Common myeloid progenitor, CD34-positive (primary cell): Measurements from ENCODE around the gene PALD1.

Experiments
- CTCF ChIA-PET: fragments of 350-600 bp; sonication (Branson Sonifier 250); formaldehyde crosslinking; loops from one replicate; lab custom pipeline; 2021; ENCODE audit warnings: antibody characterized with exemption; lab: Charles Lee
- POLR2A ChIA-PET: fragments of 350-600 bp; sonication (Branson Sonifier 250); formaldehyde crosslinking; loops from one replicate; lab custom pipeline; 2021; ENCODE audit warnings: antibody characterized with exemption; lab: Charles Lee
- DNase-seq, 3 donors: peaks; one replicate each; pipeline versions ENCODE4 v3.0.0 to v3.0.0-alpha.2; 2013
- H3K27ac ChIP-seq, 2 experiments: 1 replicate in 1 of 2; 2 replicates in 1 of 2; pipeline ENCODE4 v1.7.0; 2013; ENCODE audit warnings: inconsistent platforms in 2 of 2, low read length in 2 of 2, mild to moderate bottlenecking in 2 of 2, low read depth in 1 of 2, moderate library complexity in 1 of 2; ENCODE audit not compliant: severe bottlenecking in 2 of 2, insufficient read depth in 1 of 2, poor library complexity in 1 of 2
- H3K27me3 ChIP-seq, 5 experiments: replicated peaks in 2 of 5; 1 replicate in 3 of 5; 2 replicates in 2 of 5; pipeline versions ENCODE4 v1.6.1 to v1.7.0; 2013; ENCODE audit warnings: low read length in 4 of 5, mild to moderate bottlenecking in 2 of 5, moderate library complexity in 2 of 5, inconsistent platforms in 1 of 5; ENCODE audit not compliant: insufficient read depth in 5 of 5, control insufficient read depth in 4 of 5
- H3K36me3 ChIP-seq, 4 experiments: 1 replicate in 2 of 4; 2 replicates in 2 of 4; pipeline versions ENCODE4 v1.6.1 to v1.7.0; 2013; ENCODE audit warnings: low read length in 3 of 4, control low read depth in 1 of 4, mild to moderate bottlenecking in 1 of 4; ENCODE audit not compliant: control insufficient read depth in 4 of 4, insufficient read depth in 4 of 4
- H3K4me1 ChIP-seq, 4 experiments: 1 replicate in 3 of 4; 2 replicates in 1 of 4; pipeline versions ENCODE4 v1.6.1 to v1.7.1; 2013; ENCODE audit warnings: low read length in 3 of 4, mild to moderate bottlenecking in 3 of 4, control low read depth in 1 of 4, inconsistent platforms in 1 of 4, moderate library complexity in 1 of 4; ENCODE audit not compliant: control insufficient read depth in 4 of 4, insufficient read depth in 4 of 4; ENCODE audit errors: control extremely low read depth in 1 of 4
- H3K4me3 ChIP-seq, 7 experiments: 1 replicate in 4 of 7; 2 replicates in 3 of 7; pipeline versions ENCODE4 v1.5.1 to v1.7.0; 2013; ENCODE audit warnings: mild to moderate bottlenecking in 7 of 7, low read length in 6 of 7, moderate library complexity in 6 of 7, inconsistent platforms in 2 of 7, low read depth in 2 of 7, control low read depth in 1 of 7; ENCODE audit not compliant: insufficient read depth in 4 of 7, control insufficient read depth in 1 of 7; ENCODE audit errors: extremely low read depth in 1 of 7
- H3K9me3 ChIP-seq, 5 experiments: 1 replicate in 4 of 5; 2 replicates in 1 of 5; pipeline versions ENCODE4 v1.6.1 to v1.7.1; 2013; ENCODE audit warnings: low read length in 4 of 5, mild to moderate bottlenecking in 2 of 5, inconsistent platforms in 1 of 5, low read depth in 1 of 5, moderate library complexity in 1 of 5; ENCODE audit not compliant: control insufficient read depth in 4 of 5, insufficient read depth in 2 of 5; ENCODE audit errors: control extremely low read depth in 1 of 5
- WGBS: methylation state at CpG from one replicate; pipeline ENCODE4 v1.1.5; 2013; ENCODE audit not compliant: insufficient coverage; 5-methylcytosine and 5-hydroxymethylcytosine counted together

The PALD1 gene

DNA sequence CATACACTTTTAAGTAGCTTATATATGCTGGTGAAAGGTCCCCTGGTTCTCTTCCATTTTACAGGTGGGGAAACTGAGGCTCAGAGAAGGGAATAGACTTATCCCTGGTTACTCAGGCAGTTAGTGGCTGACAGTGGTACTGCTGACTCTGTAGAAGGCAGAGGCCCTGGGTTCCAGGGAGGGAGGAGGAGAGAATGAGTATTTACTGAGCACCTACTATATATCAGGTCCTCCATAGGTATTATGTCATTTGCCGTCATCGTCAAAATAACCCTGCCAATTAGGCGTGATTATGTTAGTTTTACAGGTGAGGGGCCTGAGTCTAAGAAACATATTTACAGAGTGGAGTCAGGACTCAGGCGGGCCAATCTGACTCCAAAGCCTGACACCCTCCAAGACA is 13.3 kb upstream of the PALD1 start:
- ChIA-PET POLR2A (interaction anchor here (0.9 kb wide), 1 partner anchor 12 kb away, joined by 3 read pairs; no protein-coding TSS in a partner anchor), CTCF (interaction anchor here (0.7 to 11.2 kb wide), 7 partner anchors 51 to 390 kb away, joined by 3 to 238 read pairs (median 3); no protein-coding TSS in a partner anchor)

DNA sequence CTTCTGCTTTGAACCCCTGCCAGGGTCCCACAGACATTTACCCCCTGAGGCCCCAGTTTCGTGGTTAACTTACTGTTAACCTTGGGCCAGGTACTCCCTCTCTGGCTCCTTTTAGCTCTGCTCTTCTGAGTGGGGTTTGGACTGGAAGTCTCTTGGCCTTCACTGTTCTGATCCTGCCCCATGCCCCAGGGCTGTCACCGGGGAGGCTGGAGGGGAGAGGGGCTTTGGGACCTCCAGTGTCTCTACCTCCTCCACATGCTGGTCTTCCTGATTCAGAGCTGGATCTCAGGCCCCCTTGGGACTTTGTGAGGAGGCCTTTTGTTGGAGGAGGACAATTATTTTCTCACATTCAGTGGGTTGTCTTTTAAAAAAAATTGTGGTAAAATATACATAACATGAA is 12.7 kb upstream of the PALD1 start:
- Histone ChIP-seq H3K27me3 (peaks cover 0 to 3% (median 0%) of the 10 kb centered on the region in 5 experiments), H3K9me3 (no peaks in the 10 kb centered on the region), H3K4me1 (peaks cover 0 to 11% (median 4%) of the 10 kb centered on the region in 4 experiments), H3K4me3 (no peak overlapping the region), H3K27ac (no peak overlapping the region), H3K36me3 (no peaks in the 10 kb centered on the region)
- ChIA-PET POLR2A (interaction anchor here (0.9 kb wide), 1 partner anchor 11 kb away, joined by 3 read pairs; no protein-coding TSS in a partner anchor), CTCF (interaction anchor here (0.7 to 11.2 kb wide), 9 partner anchors 10 to 390 kb away, joined by 3 to 238 read pairs (median 4); no protein-coding TSS in a partner anchor)
- 83% methylated on average over 1 of the region's 2 CpGs for WGBS
- DNase-seq, result no peak

More for the DNA sequence above, 13.3 kb upstream of the PALD1 start:
- H3K4me1 ChIP-seq, result peaks cover 0 to 11% (median 4%) of the 10 kb centered on the region in 4 experiments
- peaks cover 0 to 6% (median 2%) of the 10 kb centered on the region in 5 experiments for H3K27me3 ChIP-seq
- H3K9me3 ChIP-seq, result no peaks in the 10 kb centered on the region
- H3K4me3 ChIP-seq, result no peak overlapping the region
- no peak overlapping the region for H3K27ac ChIP-seq
- H3K36me3 ChIP-seq, result no peaks in the 10 kb centered on the region
- no peak for DNase-seq
- WGBS, result 93% methylated on average over 4 of the region's 4 CpGs

DNA sequence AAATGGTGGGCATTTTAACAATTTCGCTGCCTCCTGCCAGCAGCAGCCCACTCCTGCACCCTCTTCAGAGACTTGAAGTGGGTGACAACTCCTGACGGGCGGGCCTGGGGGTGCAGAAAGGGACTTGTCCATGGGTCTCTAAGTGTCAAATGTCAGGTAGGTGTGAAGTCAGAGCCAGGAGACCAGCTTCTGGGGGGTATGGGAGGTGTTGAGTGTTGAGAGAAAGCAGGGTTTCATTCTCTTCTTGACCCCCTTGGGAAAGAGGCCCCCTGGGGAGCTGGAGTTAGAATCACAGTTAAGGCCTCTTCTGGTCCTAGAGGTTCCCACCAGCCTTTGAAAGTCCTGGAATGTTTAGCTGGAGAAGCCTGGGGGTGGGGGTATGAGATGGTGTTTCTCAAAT is 11.6 kb upstream of the PALD1 start:
- Histone ChIP-seq H3K36me3 (no peaks in the 10 kb centered on the region), H3K9me3 (no peaks in the 10 kb centered on the region), H3K4me3 (no peak overlapping the region), H3K4me1 (peaks cover 0 to 10% (median 4%) of the 10 kb centered on the region in 4 experiments), H3K27ac (no peak overlapping the region), H3K27me3 (no peaks in the 10 kb centered on the region)
- WGBS, result 92% methylated on average over 2 of the region's 3 CpGs
- POLR2A ChIA-PET, result interaction anchor here (0.6 to 0.8 kb wide), 2 partner anchors 9 to 200 kb away, joined by 3 read pairs; no protein-coding TSS in a partner anchor
- no peak for DNase-seq
- CTCF ChIA-PET, result interaction anchor here (1.0 to 11.2 kb wide), 8 partner anchors 9 to 73 kb away, joined by 3 to 238 read pairs (median 4); no protein-coding TSS in a partner anchor

DNA sequence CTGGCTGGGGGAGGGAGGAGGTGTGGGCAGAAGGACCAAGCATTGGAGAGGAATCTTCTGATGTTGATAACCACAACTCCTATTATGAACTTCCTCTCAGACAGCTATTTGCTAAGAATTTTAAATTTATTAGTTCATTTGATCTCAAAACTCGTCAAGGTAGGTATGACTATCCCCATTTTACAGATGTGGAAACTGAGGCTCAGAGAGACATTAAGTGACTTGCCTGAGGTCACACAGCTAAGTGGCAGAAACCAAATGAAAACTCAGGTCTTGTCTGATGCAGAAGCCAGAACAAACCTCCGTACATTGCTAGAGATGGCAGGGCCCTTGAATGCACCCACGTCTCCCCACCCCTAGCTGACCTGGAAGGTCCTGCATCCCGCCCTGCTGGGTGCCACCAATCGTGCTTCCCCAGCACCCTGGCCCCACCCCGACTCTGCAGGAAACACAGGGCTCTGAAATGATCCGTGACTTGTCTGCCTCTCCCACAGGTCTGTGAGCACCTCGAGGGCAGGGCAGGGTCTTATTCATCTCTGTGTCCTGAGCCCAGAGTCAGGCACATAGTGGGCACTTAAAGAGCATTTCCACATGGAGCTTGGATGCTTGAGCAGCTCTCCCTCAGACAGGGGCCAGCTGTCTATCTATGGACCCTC is 5.6 kb upstream of the PALD1 start:
- WGBS, result 92% methylated on average over 8 of the region's 8 CpGs
- H3K27ac ChIP-seq, result no peak overlapping the region
- H3K9me3 ChIP-seq, result no peaks in the 10 kb centered on the region
- peaks cover 0 to 14% (median 8%) of the 10 kb centered on the region in 4 experiments for H3K4me1 ChIP-seq
- H3K27me3 ChIP-seq, result no peaks in the 10 kb centered on the region
- POLR2A ChIA-PET, result no interaction called here
- H3K4me3 ChIP-seq, result no peak overlapping the region
- DNase-seq, result no peak
- CTCF ChIA-PET, result interaction anchor here (5.5 kb wide), 1 partner anchor 11 kb away, joined by 40 read pairs; no protein-coding TSS in a partner anchor
- no peaks in the 10 kb centered on the region for H3K36me3 ChIP-seq

DNA sequence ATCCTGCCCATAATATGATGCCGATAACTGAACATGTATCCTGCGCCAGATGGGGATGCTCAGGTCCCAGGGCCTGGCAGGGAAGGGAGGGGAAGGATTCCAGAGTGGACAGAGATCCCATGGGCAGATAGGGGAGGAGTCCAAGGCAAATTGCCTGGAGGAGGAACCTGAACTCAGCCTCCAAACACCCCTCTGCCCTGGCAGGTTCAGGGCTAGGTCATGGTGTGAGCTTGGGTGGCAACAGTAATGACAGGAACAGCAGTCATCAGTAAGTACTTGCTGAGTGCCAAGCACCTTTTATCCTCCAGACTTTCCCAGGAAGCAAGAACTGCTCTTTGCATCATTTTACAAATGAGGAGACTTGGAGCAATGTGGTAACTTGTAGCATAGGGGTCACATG is 3.8 kb upstream of the PALD1 start:
- CTCF ChIA-PET, result interaction anchor here (3.1 to 7.8 kb wide), 3 partner anchors 8 to 64 kb away, joined by 10 to 46 read pairs (median 40); no protein-coding TSS in a partner anchor
- Histone ChIP-seq H3K4me3 (no peak overlapping the region), H3K27me3 (no peaks in the 10 kb centered on the region), H3K9me3 (no peaks in the 10 kb centered on the region), H3K4me1 (peaks cover 2 to 32% (median 26%) of the 10 kb centered on the region in 4 experiments), H3K27ac (no peak overlapping the region), H3K36me3 (no peaks in the 10 kb centered on the region)
- no CpG with 5 or more reads among the region's 2 CpGs for WGBS
- POLR2A ChIA-PET, result no interaction called here
- DNase-seq, result no peak

DNA sequence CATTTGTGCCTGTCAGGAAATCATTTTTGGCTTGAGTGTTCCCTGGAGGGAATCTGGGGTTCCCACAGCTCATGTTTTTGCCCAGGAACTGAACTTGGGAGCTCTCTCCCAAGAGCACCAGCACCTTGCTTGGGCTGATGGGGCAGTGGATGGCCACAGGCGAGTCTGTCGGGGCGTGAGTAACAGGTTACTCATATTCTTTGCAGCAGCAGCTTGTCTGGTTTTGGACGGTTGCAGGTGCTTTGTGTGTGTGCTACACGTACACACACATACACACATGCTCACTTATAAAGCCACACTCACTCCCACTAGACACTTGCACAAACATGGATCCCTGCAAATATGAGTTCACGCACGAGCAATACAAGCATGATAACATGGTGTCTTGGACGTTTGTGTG is 2.9 kb upstream of the PALD1 start:
- Histone ChIP-seq H3K27ac (no peak overlapping the region), H3K36me3 (no peaks in the 10 kb centered on the region), H3K9me3 (no peaks in the 10 kb centered on the region), H3K4me3 (no peak overlapping the region), H3K4me1 (peaks cover 2 to 41% (median 35%) of the 10 kb centered on the region in 4 experiments), H3K27me3 (no peaks in the 10 kb centered on the region)
- ChIA-PET CTCF (interaction anchor here (3.1 to 7.8 kb wide), 4 partner anchors 9 to 63 kb away, joined by 10 to 46 read pairs (median 25); no protein-coding TSS in a partner anchor), POLR2A (interaction anchor here (0.8 kb wide), 1 partner anchor 9 kb away, joined by 3 read pairs; no protein-coding TSS in a partner anchor)
- DNase-seq, result no peak
- WGBS, result 96% methylated on average over 6 of the region's 8 CpGs
